GM10266 (cell line): Measurements from ENCODE around the gene ZNF423.

Source experiments
- DNase-seq: peaks from one replicate; pipeline ENCODE4 v3.0.0; 2012; ENCODE audit errors: extremely low spot score
- TF ChIP-seq, protein P1 (sequence below): IDR thresholded peaks from 2 replicates; pipeline ENCODE4 v1.5.1; 2012; ENCODE audit warnings: mild to moderate bottlenecking, low read depth; ENCODE audit not compliant: control insufficient read depth, insufficient read depth; ENCODE audit errors: missing control alignments

Gene ZNF423

DNA sequence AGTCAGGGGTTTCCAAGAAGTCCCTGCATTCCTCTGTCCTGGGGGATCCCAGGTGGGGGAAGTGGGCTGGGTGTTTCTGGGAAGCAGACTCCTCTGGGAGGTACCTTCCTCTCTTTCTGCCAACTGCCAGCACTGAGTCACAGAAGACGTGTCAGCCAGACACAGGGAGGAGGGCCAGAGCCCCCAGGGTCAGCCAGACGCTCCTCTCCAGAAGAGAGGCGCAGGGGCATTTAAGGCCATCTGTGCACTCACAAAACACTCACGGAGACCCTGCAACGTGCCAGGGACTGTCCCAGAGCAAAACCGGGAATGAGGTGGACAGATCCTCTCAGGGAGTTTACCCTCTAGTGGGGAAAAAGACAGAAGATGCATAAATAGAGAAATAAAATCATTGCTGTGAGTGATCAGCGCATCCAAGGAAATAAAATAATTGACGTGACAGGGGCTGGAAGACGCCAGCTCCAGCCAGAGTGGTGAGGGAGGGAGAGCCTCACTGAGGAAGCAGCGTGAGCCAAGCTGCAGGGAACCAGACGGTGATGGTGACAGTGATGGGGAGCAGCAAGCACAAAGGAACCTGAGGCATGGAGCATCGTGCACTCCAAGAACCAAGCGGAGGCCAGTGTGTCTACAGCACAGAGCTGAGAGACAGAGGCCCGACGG is 105.4 kb downstream of the ZNF423 start:
- TF ChIP-seq, protein P1, sequence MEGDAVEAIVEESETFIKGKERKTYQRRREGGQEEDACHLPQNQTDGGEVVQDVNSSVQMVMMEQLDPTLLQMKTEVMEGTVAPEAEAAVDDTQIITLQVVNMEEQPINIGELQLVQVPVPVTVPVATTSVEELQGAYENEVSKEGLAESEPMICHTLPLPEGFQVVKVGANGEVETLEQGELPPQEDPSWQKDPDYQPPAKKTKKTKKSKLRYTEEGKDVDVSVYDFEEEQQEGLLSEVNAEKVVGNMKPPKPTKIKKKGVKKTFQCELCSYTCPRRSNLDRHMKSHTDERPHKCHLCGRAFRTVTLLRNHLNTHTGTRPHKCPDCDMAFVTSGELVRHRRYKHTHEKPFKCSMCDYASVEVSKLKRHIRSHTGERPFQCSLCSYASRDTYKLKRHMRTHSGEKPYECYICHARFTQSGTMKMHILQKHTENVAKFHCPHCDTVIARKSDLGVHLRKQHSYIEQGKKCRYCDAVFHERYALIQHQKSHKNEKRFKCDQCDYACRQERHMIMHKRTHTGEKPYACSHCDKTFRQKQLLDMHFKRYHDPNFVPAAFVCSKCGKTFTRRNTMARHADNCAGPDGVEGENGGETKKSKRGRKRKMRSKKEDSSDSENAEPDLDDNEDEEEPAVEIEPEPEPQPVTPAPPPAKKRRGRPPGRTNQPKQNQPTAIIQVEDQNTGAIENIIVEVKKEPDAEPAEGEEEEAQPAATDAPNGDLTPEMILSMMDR: no peak
- DNase-seq: no peak

DNA sequence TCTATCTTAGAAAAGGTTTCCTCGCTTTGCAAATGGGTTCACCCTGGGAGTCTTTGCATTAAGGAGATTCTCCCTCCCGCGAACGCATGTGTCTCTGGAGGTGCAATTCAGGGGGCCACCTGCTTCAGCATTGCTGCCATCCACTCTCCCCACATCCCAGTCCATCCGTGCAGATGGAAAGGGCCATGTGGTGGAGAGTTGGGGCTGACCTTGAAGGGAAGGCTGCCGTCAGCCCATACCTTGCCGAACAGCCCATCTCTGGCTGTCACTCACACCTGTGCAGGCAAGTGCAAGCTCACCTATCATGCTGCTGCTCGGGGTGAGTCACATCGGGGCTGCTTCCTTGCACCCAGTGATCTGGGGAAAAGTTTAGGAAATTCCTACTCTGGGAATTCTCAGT is 106.1 kb downstream of the ZNF423 start:
- TF ChIP-seq, protein P1: no peak
- no peak for DNase-seq

DNA sequence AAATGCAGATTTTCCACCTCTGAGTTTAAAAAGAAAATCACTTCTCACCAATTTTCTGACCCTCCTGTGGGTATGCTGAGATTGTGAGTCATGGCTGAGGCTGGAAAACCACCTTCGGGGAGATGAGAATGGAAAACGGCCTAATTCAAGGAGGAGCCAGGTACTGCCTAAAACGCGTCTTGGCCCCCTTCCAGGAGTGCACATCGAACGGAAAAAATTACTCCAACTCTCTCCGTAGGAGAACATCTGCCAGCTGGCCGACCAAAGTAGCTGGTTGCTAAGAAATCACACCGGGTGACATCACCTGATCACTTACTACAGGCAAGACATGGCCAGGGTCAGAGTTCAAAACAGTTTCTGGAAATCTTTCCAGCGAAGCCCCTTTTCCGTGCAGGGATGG is 107.6 kb downstream of the ZNF423 start:
- TF ChIP-seq, protein P1: no peak
- DNase-seq: no peak

DNA sequence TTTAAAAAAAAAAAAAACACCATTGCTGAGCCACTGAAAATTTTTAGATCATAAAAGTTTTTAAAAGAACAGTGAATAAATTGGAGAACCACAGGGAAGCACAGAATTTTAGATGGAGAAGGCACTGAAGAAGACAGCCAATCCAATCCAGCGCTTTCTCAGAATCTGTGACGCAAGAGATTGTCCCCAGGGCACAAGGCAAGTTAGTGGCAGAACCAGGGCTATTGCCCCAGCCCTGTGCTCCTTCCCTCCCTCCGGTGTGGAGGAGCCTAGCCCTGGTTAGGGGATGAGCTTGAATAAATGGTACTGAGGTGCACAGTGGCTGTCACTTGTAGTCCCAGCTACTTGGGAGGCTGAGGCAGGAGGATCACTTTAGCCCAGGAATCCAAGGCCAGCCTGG is 108.3 kb downstream of the ZNF423 start:
- DNase-seq: no peak
- TF ChIP-seq, protein P1: no peak

DNA sequence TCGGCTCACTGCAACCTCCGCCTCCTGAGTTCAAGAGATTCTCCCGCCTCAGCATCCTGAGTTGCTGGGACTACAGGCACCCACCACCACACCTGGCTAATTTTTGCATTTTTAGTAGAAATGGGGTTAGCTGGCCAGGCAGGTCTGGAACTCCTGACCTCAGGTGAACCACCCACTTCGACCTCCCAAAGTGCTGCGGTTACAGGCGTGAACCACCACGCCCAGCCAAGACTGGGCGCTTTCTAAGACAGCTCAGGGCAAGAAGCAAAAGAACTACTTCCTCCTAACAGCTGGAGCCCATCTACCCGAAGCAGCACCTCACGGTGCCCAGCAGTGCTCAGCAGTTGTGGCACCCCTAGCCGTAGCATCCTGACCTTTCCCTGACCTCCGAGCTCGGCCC is 109.4 kb downstream of the ZNF423 start:
- TF ChIP-seq, protein P1: no peak
- DNase-seq: no peak

DNA sequence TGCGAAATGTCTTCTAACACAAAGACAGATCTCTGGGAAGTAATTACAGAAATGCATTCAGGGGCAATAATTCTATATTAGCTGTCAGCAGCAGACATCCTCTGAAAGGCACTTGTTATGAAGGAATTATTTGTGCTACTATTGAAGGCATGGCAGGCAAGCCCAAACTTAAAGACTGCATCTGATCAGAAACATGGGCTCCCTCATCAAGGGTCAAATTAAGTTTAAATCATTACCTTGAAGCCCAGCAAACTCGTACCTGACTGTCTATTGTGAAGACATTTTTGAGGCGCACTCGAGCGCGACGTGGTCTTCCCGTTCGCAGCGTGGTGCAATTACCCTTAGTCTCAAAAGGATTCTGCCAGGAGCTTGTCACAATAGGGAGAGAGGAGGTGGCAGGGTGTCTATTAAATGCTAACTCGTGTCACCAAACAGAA is 110.6 kb downstream of the ZNF423 start:
- TF ChIP-seq, protein P1: no peak
- DNase-seq: no peak
